ENCODE data around the gene USP40.
"Not testable (repeated sequence)": the region's sequence is repeated elsewhere in the genome, so short reads cannot be mapped to it uniquely, and the experiment has no call there.

USP40 gene, protein sequence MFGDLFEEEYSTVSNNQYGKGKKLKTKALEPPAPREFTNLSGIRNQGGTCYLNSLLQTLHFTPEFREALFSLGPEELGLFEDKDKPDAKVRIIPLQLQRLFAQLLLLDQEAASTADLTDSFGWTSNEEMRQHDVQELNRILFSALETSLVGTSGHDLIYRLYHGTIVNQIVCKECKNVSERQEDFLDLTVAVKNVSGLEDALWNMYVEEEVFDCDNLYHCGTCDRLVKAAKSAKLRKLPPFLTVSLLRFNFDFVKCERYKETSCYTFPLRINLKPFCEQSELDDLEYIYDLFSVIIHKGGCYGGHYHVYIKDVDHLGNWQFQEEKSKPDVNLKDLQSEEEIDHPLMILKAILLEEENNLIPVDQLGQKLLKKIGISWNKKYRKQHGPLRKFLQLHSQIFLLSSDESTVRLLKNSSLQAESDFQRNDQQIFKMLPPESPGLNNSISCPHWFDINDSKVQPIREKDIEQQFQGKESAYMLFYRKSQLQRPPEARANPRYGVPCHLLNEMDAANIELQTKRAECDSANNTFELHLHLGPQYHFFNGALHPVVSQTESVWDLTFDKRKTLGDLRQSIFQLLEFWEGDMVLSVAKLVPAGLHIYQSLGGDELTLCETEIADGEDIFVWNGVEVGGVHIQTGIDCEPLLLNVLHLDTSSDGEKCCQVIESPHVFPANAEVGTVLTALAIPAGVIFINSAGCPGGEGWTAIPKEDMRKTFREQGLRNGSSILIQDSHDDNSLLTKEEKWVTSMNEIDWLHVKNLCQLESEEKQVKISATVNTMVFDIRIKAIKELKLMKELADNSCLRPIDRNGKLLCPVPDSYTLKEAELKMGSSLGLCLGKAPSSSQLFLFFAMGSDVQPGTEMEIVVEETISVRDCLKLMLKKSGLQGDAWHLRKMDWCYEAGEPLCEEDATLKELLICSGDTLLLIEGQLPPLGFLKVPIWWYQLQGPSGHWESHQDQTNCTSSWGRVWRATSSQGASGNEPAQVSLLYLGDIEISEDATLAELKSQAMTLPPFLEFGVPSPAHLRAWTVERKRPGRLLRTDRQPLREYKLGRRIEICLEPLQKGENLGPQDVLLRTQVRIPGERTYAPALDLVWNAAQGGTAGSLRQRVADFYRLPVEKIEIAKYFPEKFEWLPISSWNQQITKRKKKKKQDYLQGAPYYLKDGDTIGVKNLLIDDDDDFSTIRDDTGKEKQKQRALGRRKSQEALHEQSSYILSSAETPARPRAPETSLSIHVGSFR

DNA sequence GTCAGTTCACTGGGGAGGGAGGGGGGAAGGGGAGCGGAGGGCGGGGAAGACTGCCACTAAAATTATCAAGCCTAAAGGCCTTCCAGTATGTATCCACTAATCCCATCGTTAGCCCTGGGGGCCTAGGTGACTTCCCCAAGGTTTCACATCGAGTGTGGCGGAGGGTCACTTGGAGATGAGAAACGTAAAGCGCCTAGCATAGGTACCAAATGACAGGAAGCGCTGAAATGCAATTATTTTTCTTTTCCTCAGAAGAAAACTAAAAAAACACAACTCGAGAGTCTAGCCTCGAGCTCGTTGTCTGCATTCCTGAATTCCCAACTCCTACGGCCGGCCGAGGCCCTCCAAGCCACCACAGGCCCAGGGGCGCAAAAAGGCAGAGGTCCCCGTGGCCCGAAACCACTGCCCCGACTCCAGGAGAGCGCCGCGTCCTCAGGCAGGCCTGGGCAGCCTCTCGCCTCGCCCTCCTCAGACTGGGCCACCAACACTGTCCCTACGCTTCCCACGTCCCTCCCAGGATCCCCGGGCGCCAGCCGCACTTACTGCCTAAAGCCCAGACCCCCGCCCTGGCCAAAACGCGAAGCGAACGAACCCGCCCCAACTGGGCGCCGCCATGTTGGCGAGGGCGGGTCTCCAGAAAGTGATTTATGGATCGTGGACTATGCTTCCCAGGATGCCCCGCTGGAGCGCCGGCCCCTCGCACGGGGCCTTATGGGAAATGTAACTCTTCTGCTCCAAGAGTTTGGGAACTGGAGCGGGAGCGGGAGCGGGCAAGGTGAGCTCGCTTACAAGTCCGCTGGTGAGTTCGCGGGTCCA is at the start of gene USP40:
TSS of gene USP40 (minus strand) at position 642 of the 816 bp plus-strand sequence. CDS start 1,228 bp downstream, outside the sequence.
- FAIRE-seq: no peak

DNA sequence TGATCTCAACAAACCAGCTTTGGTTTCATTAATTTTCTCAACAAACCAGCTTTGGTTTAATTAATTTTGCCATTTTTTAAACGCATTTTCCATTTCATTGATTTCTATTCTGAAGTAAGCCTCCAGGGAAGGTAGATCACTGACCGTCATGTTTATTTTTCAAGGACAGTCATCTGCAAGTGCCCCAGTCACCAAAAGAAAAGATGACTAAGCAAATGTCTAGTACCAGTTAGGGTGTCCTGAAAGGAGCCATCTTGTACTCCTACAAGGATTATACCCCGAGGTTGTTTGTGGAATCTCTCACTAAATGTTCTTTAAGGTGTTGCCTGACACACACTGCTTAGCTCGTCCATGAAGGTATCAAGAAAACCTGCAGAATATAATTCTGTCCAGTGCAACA is 44.7 kb upstream of the USP40 start:
- no peak for FAIRE-seq

- FAIRE-seq: no peak
Measured at GRCh38 chr2:233605680-233606079, 39.1 kb upstream of the USP40 start.

- FAIRE-seq: no peak
Measured at GRCh38 chr2:233604826-233605225, 38.2 kb upstream of the USP40 start.

DNA sequence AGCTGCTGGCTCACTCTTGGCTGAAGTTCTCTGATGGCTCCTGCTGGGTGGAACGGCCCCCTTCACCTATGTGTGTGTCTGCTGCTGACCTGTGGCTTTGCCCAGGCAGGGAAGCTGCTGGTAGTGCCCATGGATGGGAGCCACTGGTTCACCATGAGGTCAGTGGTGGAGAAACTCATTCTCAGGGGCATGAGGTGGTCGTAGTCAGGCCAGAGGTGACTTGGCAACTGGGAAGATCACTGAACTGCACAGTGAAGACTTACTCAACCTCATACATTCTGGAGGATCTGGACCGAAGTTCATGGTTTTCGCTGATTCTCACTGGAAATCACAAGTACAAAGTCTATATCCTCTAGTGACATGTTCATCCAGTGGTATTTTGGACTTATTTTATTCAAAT is 36.9 kb upstream of the USP40 start:
- FAIRE-seq: no peak

- no peak for FAIRE-seq
Measured at GRCh38 chr2:233602076-233602475, 35.5 kb upstream of the USP40 start.

DNA sequence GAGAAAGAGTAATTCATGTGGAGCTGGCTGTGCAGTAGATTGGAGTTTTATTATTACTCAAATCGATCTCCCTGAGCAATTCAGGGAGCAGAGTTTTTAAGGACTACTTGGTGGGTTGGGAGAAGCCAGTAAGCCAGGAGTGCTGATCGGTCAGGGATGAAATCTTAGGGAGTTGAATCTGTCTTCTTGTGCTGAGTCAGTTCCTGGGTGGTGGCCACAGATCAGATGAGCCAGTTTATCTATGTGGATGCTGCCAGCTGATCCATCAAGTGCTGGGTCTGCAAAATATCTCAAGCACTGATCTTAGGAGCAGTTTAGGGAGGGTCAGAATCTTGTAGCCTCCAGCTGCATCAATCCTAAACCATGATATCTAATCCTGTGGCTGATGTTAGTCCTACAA is 33.8 kb upstream of the USP40 start:
- no peak for FAIRE-seq

- FAIRE-seq: no peak
Measured at GRCh38 chr2:233598952-233599351, 32.4 kb upstream of the USP40 start.

DNA sequence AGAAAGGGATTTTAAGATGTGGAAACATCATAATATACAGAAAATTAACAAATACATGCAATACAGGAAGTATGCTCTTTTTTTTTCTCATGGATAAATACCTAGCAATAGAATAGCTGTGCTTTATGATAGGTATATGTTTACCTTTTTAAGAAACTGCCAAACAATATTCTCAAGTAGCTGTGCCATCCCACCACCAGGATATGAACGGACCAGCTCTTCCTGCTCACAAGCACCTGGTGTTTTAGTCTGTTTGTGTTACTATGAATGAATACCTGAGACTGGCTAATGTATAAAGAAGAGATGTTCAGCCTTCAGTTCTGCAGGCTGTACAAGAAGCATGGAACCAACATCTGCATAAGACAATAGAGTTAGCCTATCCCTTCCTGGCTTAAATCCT is 30.9 kb upstream of the USP40 start:
- no peak for FAIRE-seq

DNA sequence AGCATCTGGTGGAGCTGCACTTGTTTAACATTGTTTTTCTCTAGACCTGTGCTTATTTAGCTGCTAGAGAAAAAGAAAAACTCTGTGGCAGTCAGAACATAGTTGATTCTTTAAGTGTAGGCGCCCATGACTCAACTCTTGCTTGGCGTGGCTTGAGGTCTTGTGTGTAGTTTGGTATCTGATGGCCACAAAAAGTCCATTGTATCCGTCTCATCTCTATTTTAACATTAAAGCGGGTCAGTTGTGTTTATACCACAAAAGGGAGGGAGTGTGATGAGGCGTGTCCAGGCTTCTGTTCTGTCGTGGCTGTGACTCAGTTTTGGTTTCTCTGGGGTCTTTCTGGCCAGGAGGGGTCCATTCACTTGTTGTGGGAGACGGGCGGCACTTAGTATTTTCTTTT is 26.6 kb upstream of the USP40 start:
- no peak for FAIRE-seq

DNA sequence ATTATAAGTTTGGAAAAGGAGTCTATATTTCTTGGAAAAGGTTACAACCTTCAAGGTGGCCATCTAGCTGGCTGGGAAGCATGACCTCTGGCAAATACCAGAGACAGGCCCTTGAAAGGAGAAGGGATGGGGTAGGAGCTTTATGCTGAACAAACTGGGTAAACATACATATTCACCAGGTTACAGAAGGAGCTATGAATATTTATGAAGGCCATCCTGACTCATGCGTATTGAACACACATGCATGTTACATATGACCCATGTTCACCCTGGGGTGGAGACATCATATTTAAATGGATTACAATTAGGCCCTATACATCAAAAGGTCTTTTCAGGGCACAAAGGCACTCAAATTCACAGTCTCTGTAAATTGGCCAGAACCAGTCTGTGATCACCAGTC is 26.1 kb upstream of the USP40 start:
- not testable (repeated sequence) for FAIRE-seq

- no peak for FAIRE-seq
Measured at GRCh38 chr2:233588400-233588799, 21.8 kb upstream of the USP40 start.

DNA sequence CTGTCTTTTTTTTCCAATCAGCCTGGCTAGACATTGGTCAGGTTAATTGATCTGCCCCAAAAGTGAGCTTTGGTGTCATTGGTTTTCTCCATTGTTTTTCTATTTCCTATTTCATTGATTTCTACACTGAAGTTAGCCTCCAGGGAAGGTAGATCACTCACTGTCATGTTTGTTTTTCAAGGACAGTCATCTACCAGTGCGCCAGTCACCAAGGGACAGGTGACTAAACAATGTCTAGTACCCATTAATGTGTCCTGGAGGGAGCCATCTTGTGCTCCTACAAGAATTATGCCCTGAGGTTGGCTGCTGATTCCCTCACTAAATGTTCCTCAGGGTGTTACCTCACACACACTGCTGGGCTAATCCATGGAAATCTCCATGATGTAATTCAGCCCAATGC is 17.6 kb upstream of the USP40 start:
- no peak for FAIRE-seq

DNA sequence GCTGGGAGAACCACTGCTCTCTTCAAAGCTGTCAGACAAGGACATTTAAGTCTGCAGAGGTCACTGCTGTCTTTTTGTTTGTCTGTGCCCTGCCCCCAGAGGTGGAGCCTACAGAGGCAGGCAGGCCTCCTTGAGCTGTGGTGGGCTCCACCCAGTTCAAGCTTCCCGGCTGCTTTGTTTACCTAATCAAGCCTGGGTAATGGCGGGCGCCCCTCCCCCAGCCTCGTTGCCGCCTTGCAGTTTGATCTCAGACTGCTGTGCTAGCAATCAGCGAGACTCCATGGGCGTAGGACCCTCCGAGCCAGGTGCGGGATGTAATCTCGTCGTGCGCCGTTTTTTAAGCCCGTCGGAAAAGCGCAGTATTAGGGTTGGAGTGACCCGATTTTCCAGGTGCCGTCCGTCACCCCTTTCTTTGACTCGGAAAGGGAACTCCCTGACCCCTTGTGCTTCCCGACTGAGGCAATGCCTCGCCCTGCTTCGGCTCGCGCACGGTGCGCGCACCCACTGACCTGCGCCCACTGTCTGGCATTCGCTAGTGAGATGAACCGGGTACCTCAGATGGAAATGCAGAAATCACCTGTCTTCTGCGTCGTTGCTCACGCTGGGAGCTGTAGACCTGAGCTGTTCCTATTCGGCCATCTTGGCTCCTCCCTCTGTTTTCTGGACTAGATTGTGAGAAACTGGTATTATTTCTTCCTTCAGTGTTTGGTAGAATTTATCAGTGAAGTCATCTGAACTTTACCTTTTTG is 16.8 kb upstream of the USP40 start:
- not testable (repeated sequence) for FAIRE-seq

- not testable (repeated sequence) for FAIRE-seq
Measured at GRCh38 chr2:233577341-233577740, 10.8 kb upstream of the USP40 start.

DNA sequence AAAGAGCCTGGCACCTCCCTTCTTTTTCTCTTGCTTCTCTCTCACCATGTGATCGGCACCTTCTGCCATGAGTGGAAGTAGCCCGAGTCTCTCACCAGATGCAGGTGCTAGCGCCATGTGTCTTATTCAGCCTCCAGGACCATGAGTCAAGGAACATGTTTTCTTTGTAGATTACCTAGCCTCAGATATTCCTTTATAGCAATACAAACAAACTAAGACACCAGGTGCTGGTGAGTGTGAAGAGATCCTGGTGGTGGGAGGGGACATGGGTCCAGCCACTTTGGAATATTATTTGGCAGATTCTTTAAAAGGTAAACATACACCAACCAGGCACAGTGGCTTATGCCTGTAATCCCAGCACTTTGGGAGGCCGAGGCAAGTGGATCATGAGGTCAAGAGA is 5.9 kb upstream of the USP40 start:
- FAIRE-seq: no peak

DNA sequence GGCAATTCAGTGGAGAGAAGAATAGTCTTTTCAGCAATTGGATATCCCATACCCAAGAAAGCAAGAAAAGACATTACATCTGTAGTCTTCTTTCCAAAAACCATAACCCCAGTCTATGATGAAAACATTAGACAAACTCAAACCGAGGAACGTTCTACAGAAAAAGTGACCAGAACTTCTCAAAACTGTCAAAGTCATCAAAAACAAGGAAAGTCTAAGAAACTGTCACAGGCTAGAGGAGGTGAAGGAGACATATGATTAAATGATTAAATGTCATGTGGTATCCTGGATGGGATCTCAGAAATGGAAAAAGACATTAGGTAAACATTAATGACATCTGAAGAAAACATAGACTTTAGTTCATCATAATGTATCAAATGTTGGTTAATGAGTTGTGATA is 4.9 kb upstream of the USP40 start:
- no peak for FAIRE-seq

DNA sequence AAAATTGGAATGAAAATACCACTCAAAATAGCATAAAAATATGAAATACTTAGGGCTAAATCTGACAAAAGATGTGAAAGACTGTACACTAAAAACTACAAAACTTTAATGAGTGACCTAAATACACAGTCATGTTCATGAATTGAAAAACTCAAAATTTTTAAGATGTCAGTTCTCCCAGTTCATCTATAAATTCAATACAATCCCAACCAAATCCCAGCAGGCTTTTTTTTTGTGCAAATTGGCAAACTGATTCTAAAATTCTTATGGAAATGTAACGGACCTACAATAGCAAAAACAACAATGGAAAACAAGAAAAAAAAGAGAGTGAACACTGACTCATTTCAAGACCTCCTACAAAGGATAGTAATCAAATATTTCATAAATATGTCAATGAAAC is 4.4 kb upstream of the USP40 start:
- FAIRE-seq: no peak

DNA sequence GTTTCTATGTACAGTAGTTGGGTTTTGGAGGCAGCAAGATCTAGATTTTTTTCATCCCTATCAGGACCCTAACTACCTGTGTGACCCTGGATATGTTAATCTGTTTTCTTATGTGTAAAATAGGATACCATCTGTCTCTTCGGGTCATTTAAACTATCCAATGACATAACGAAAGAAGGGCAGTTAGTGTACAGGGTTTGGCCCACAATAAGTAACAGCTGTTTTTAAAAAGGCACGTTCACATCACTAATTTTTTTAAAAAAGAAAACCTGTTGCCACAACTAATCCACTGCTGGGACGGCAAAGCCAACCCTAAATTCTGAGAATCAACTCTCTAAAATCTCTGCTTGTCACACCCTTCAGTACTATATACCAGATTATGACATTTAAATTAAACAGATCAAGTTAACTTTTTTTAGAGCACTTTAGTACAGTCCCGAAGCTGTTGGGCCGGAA is 869 bp downstream of the USP40 start:
- FAIRE-seq: no peak

GRCh38 chr2:233563663-233564430 is 2.7 kb downstream of the USP40 start:
- no peak for FAIRE-seq

All from colon (tissue), 2 donors.